Thoracic aorta (tissue), 2 donors: ENCODE data around the gene DLEU7. TPM values are rescaled to one million over a fixed set of nuclear protein-coding genes. Genes with fewer than 3 reads are reported as not detected.

Source experiments
- ATAC-seq: fragments of 150-250 bp; one replicate; pipeline ENCODE4 v1.8.0; 2017; ENCODE audit warnings: low read depth; ENCODE audit not compliant: insufficient number of reproducible peaks, low FRiP score
- DNase-seq: peaks from one replicate; pipeline ENCODE4 v3.0.0-alpha.2; 2020; ENCODE audit warnings: low spot score
- H3K27ac ChIP-seq, 2 donors: fragments of 200-600 bp; sonication (generic); 1 replicate in 1 of 2; 2 replicates in 1 of 2; pipeline ENCODE4 v1.5.1; 2016; ENCODE audit warnings: mild to moderate bottlenecking in 2 of 2, moderate library complexity in 2 of 2
- H3K27me3 ChIP-seq: fragments of 200-600 bp; sonication (generic); replicated peaks from 2 replicates; pipeline ENCODE4 v1.6.0; 2016; ENCODE audit warnings: mild to moderate bottlenecking; ENCODE audit not compliant: insufficient read depth
- H3K36me3 ChIP-seq: fragments of 200-600 bp; sonication (generic); one replicate; pipeline ENCODE4 v1.5.1; 2016
- H3K4me1 ChIP-seq, 2 donors: fragments of 200-600 bp; sonication (generic); 1 replicate in 1 of 2; 2 replicates in 1 of 2; pipeline versions ENCODE4 v1.5.1 to v1.6.0; 2016; ENCODE audit warnings: low read depth in 2 of 2, mild to moderate bottlenecking in 1 of 2; ENCODE audit not compliant: control insufficient read depth in 1 of 2
- H3K4me3 ChIP-seq: fragments of 200-600 bp; sonication (generic); 2 replicates; pipeline ENCODE4 v1.5.1; 2016; ENCODE audit warnings: mild to moderate bottlenecking
- H3K9me3 ChIP-seq: fragments of 200-600 bp; sonication (generic); 2 replicates; pipeline ENCODE4 v1.5.1; 2016
- total RNA-seq, 2 donors: library from RNA; depleted of rRNA; stranded (reverse); fragments of >200 nt; gene quantifications; one replicate each; pipeline versions ENCODE4 v1.1.0 to v1.2.3, GENCODE V29; 2016
- TF ChIP-seq, protein P1 (sequence below): fragments of 200-600 bp; sonication (generic); IDR thresholded peaks from one replicate; pipeline ENCODE4 v1.5.1; 2019; ENCODE audit warnings: antibody characterized with exemption

The DLEU7 gene
- total RNA-seq, 2 donors from 2014 or later = 0.14 TPM; not detected in 1

DNA sequence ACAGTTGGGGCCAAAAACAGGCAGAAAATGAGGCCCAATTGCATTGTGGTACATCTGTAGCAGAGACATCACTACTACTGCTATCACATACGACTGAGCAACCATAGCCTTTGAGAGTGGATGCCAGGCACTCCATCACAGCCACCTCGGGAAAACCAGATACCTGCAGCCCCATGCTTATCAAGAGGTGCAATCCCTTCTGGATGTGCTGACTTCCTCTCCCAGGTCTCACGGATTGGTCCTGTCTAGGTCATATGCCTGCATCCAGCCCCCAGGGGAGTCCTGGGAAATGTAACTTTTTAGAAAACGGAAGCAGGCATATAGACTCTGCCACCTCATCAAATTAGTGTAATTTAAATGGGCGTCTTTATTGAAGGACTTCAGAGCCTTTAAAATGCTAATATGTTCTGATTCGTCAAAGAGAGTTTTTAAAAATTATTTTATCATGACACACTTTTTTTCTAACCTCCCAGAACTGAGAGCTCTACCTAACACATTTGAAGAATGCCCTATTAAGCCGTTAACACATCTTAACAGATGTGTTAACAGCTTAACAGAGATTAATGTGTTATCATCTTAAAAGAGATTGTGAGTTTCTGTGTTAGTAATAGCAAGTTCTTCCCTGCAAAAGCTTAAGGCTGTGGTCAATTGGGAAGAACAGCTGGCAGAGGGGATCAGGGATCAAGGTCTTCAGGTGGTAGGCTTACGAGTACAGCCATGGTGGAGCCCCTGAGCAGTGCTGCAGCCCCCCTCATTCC lies 63.9 kb downstream of the DLEU7 start:
- Histone ChIP-seq H3K36me3 (no peaks in the 10 kb centered on the region), H3K27ac (no peak overlapping the region), H3K9me3 (peaks cover 9% of the 10 kb centered on the region), H3K27me3 (no peaks in the 10 kb centered on the region), H3K4me1 (no peaks in the 10 kb centered on the region), H3K4me3 (no peak overlapping the region)
- DNase-seq = no peak
- ATAC-seq = no peak
- TF ChIP-seq, protein P1, sequence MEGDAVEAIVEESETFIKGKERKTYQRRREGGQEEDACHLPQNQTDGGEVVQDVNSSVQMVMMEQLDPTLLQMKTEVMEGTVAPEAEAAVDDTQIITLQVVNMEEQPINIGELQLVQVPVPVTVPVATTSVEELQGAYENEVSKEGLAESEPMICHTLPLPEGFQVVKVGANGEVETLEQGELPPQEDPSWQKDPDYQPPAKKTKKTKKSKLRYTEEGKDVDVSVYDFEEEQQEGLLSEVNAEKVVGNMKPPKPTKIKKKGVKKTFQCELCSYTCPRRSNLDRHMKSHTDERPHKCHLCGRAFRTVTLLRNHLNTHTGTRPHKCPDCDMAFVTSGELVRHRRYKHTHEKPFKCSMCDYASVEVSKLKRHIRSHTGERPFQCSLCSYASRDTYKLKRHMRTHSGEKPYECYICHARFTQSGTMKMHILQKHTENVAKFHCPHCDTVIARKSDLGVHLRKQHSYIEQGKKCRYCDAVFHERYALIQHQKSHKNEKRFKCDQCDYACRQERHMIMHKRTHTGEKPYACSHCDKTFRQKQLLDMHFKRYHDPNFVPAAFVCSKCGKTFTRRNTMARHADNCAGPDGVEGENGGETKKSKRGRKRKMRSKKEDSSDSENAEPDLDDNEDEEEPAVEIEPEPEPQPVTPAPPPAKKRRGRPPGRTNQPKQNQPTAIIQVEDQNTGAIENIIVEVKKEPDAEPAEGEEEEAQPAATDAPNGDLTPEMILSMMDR = no peak

Other genes starting within 250 kb of the DLEU7 start
- 10 to 100 TPM; 37.2 to 79.7 TPM for gene RNASEH2B, start 66.1 kb upstream of the DLEU7 start, total RNA-seq